CD4-positive, CD25-positive, alpha-beta regulatory T cell (primary cell): ENCODE measurements around the gene DYRK3. TPM values are rescaled to one million over a fixed set of nuclear protein-coding genes. Genes with fewer than 3 reads are reported as not detected.

ENCODE experiments used
- ATAC-seq, 2 donors: fragments of 150-1000 bp; cut with Tn5 transposase; one replicate each; pipeline ENCODE4 v1.10.0; 2021; ENCODE audit warnings: low read depth in 2 of 2, moderate number of reproducible peaks in 2 of 2, moderate library complexity in 1 of 2
- DNase-seq, 3 donors: peaks; one replicate each; pipeline versions ENCODE4 v3.0.0 to v3.0.0-alpha.2; 2012 to 2022; ENCODE audit warnings: mixed read lengths in 1 of 3
- H3K27ac ChIP-seq: one replicate; pipeline ENCODE4 v1.7.0; 2013; ENCODE audit warnings: mild to moderate bottlenecking, low read length; ENCODE audit not compliant: insufficient read depth, poor library complexity, severe bottlenecking
- H3K27me3 ChIP-seq: one replicate; pipeline ENCODE4 v1.7.0; 2013; ENCODE audit warnings: low read length; ENCODE audit not compliant: control insufficient read depth, insufficient read depth
- H3K36me3 ChIP-seq: one replicate; pipeline ENCODE4 v1.7.0; 2013; ENCODE audit warnings: mild to moderate bottlenecking, low read length, moderate library complexity; ENCODE audit not compliant: control insufficient read depth, insufficient read depth
- H3K4me1 ChIP-seq: 2 replicates; pipeline ENCODE4 v1.7.0; 2013; ENCODE audit warnings: mild to moderate bottlenecking, low read length; ENCODE audit not compliant: insufficient read depth, control insufficient read depth, poor library complexity, severe bottlenecking
- H3K4me3 ChIP-seq: one replicate; pipeline ENCODE4 v1.7.0; 2013; ENCODE audit warnings: low read depth, mild to moderate bottlenecking, low read length, moderate library complexity
- H3K9me3 ChIP-seq, 2 experiments: 1 replicate in 1 of 2; 2 replicates in 1 of 2; pipeline ENCODE4 v1.7.0; 2013; ENCODE audit warnings: low read length in 2 of 2, mild to moderate bottlenecking in 1 of 2, moderate library complexity in 1 of 2; ENCODE audit not compliant: control insufficient read depth in 2 of 2
- H3K27ac Mint-ChIP-seq, 3 donors: one replicate each; pipeline ENCODE4 v1.8.0; 2020 to 2022; ENCODE audit warnings: mild to moderate bottlenecking in 3 of 3, mixed read lengths in 3 of 3, moderate library complexity in 2 of 3
- H3K27me3 Mint-ChIP-seq: one replicate; pipeline ENCODE4 v1.8.0; 2022; ENCODE audit warnings: mild to moderate bottlenecking, mixed read lengths
- H3K36me3 Mint-ChIP-seq: one replicate; pipeline ENCODE4 v1.8.0; 2020; ENCODE audit warnings: mixed read lengths
- H3K4me1 Mint-ChIP-seq, 4 donors: one replicate each; pipeline ENCODE4 v1.8.0; 2020 to 2022; ENCODE audit warnings: mixed read lengths in 4 of 4, mild to moderate bottlenecking in 1 of 4
- H3K4me3 Mint-ChIP-seq, 4 donors: one replicate each; pipeline ENCODE4 v1.8.0; 2020 to 2022; ENCODE audit warnings: mild to moderate bottlenecking in 4 of 4, mixed read lengths in 4 of 4, moderate library complexity in 3 of 4
- H3K9me3 Mint-ChIP-seq, 7 donors: one replicate each; pipeline ENCODE4 v1.8.0; 2020 to 2022; ENCODE audit warnings: mixed read lengths in 7 of 7, mild to moderate bottlenecking in 3 of 7, moderate library complexity in 2 of 7
- polyA plus RNA-seq, 4 donors: library from polyadenylated mRNA; unstranded; fragments of 300-500 nt; fragmentation: Illumina TruSeq; gene quantifications; one replicate each; pipeline ENCODE4 v1.2.3, GENCODE V29; 2021
- total RNA-seq: library from RNA; stranded (reverse); gene quantifications from one replicate; pipeline ENCODE4 v1.2.3, GENCODE V29; 2022

DYRK3 gene
- total and polyA plus RNA-seq, 5 donors from 2014 or later, result 0.32 to 0.67 TPM; not detected in 3

GRCh38 chr1:206694171-206695124 is 59.1 kb downstream of the DYRK3 start:
- H3K9me3 Mint-ChIP-seq, result peaks cover 0 to 2% (median 0%) of the 10 kb centered on the region in 7 donors
- Histone ChIP-seq H3K9me3 (no peaks in the 10 kb centered on the region), H3K27ac (no peak overlapping the region), H3K27me3 (no peaks in the 10 kb centered on the region), H3K4me3 (no peak overlapping the region), H3K4me1 (peaks cover 12% of the 10 kb centered on the region), H3K36me3 (peaks cover 29% of the 10 kb centered on the region)
- peaks cover 44% of the 10 kb centered on the region for H3K36me3 Mint-ChIP-seq
- ATAC-seq (no peak), DNase-seq (no peak)
- no peaks in the 10 kb centered on the region for H3K27me3 Mint-ChIP-seq
- peaks cover 32 to 96% (median 70%) of the 10 kb centered on the region in 4 donors for H3K4me1 Mint-ChIP-seq
- H3K27ac Mint-ChIP-seq, result peak overlapping the region in 2 of 3 donors; percentile 15 to 49
- H3K4me3 Mint-ChIP-seq, result peak overlapping the region in 1 of 4 donors; percentile 2

DNA sequence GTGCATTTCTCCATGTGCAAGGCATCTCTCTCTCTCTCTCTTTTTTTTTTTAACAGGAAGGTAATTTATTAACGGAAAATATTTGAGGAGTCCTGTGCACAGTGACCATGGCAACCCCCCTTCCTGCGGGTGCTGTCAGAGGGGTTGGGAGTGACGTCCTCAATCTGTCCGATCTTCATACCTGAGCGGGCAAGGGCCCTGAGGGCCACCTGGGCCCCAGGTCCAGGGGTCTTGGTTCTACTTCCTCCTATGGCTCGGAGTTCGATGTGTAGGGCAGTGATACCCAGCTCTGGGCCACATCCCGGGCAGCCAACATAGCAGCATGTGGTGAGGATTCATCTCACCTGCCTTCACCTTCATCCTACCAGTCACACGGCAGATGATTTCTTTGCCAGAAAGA is 60.4 kb downstream of the DYRK3 start:
- Histone ChIP-seq H3K27ac (no peak overlapping the region), H3K27me3 (no peaks in the 10 kb centered on the region), H3K36me3 (peaks cover 29% of the 10 kb centered on the region), H3K9me3 (no peaks in the 10 kb centered on the region), H3K4me1 (peaks cover 18% of the 10 kb centered on the region), H3K4me3 (no peak overlapping the region)
- H3K4me3 Mint-ChIP-seq, result no peak overlapping the region
- H3K36me3 Mint-ChIP-seq, result peaks cover 46% of the 10 kb centered on the region
- H3K27me3 Mint-ChIP-seq, result no peaks in the 10 kb centered on the region
- DNase-seq (no peak), ATAC-seq (no peak)
- peak overlapping the region in 1 of 3 donors; percentile 6 for H3K27ac Mint-ChIP-seq
- no peaks in the 10 kb centered on the region for H3K9me3 Mint-ChIP-seq
- peaks cover 29 to 96% (median 71%) of the 10 kb centered on the region in 4 donors for H3K4me1 Mint-ChIP-seq

DNA sequence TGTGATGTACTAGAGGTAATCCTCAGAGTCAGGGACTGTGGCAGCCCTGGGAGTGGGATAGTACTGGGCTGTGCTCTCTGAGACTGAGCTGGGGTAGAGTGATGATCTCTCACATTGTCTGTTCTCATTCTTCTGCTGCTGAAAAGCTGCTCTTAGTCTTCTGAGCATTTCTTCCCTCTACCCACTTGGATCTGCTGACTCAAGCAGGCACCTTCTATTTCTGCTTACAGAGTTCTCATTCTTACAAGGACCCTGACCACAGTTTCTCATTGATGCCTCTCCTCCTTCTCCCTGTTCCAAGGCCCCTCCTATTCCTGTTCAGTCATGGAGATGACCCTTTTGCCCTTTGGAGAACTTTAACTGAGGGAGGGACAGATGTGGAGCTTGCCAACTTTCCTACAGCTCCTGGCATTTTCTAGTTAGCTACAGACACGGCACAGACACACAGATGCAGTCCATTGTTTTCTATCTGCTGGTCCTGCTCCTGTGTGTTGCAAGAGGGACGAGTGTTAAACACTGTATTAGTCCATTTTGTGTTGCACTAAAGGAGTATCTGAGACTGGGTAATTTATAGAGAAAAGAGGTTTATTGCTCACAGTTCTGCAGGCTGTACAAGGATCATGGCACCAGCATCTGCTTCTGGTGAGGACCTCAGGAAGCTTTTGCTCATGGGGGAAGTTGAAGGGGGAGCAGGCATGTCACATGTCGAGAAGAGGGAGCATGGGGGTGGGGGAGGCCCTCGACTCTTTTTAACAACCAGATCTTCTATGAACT is 61.7 kb downstream of the DYRK3 start:
- H3K4me3 ChIP-seq, result no peak overlapping the region
- H3K36me3 Mint-ChIP-seq, result peaks cover 46% of the 10 kb centered on the region
- H3K9me3 ChIP-seq, result no peaks in the 10 kb centered on the region
- DNase-seq (no peak), ATAC-seq (no peak)
- no peaks in the 10 kb centered on the region for H3K27me3 ChIP-seq
- peak overlapping the region in 2 of 3 donors; percentile 50 to 60 for H3K27ac Mint-ChIP-seq
- no peaks in the 10 kb centered on the region for H3K9me3 Mint-ChIP-seq
- H3K4me1 Mint-ChIP-seq, result peaks cover 35 to 91% (median 68%) of the 10 kb centered on the region in 4 donors
- no peak overlapping the region for H3K4me3 Mint-ChIP-seq
- peaks cover 29% of the 10 kb centered on the region for H3K36me3 ChIP-seq
- H3K27me3 Mint-ChIP-seq, result no peaks in the 10 kb centered on the region
- H3K4me1 ChIP-seq, result peaks cover 17% of the 10 kb centered on the region
- H3K27ac ChIP-seq, result no peak overlapping the region

- H3K4me3 ChIP-seq, result no peak overlapping the region
- Mint-ChIP-seq H3K27ac (peak overlapping the region in 1 of 3 donors; percentile 50), H3K9me3 (no peaks in the 10 kb centered on the region), H3K27me3 (no peaks in the 10 kb centered on the region), H3K36me3 (peaks cover 44% of the 10 kb centered on the region), H3K4me3 (no peak overlapping the region), H3K4me1 (peaks cover 40 to 91% (median 68%) of the 10 kb centered on the region in 4 donors)
- H3K36me3 ChIP-seq, result peaks cover 29% of the 10 kb centered on the region
- DNase-seq (no peak), ATAC-seq (no peak)
- H3K4me1 ChIP-seq, result peaks cover 25% of the 10 kb centered on the region
- H3K27me3 ChIP-seq, result no peaks in the 10 kb centered on the region
- H3K27ac ChIP-seq, result no peak overlapping the region
- no peaks in the 10 kb centered on the region for H3K9me3 ChIP-seq
Observed at GRCh38 chr1:206698011-206698410, 62.7 kb downstream of the DYRK3 start.

Other genes with a start within 250 kb of the DYRK3 start
- 78.3 TPM for gene IKBKE, start 165.1 kb upstream of the DYRK3 start, total RNA-seq
- gene IKBKE, start 165.1 kb upstream of the DYRK3 start, polyA plus RNA-seq, result 10 to 100 TPM; 55.3 to 87.4 (median 68.3) TPM
- 158 TPM for gene RASSF5, start 128.0 kb upstream of the DYRK3 start, total RNA-seq
- gene RASSF5, start 128.0 kb upstream of the DYRK3 start, polyA plus RNA-seq, result 100 to 1,000 TPM; 224 to 258 (median 231) TPM
- 35.7 TPM for gene EIF2D, start 23.1 kb upstream of the DYRK3 start, total RNA-seq
- 10 to 100 TPM; 21.3 to 32.6 (median 26.7) TPM for gene EIF2D, start 23.1 kb upstream of the DYRK3 start, polyA plus RNA-seq
- gene MAPKAPK2, start 49.4 kb downstream of the DYRK3 start, total RNA-seq, result 167 TPM
- gene MAPKAPK2, start 49.4 kb downstream of the DYRK3 start, polyA plus RNA-seq, result 1 to 10 TPM; 2.4 to 3.8 (median 2.9) TPM
- not detected for gene IL19, start 135.2 kb downstream of the DYRK3 start, total RNA-seq
- not detected for gene IL19, start 135.2 kb downstream of the DYRK3 start, polyA plus RNA-seq
- gene IL10, start 137.0 kb downstream of the DYRK3 start, total RNA-seq, result 7.0 TPM
- gene IL10, start 137.0 kb downstream of the DYRK3 start, polyA plus RNA-seq, result 1 to 10 TPM in 2 of 4 donors, under 1 TPM in 2; 0.60 to 4.4 (median 2.0) TPM
- gene IL20, start 230.1 kb downstream of the DYRK3 start, total RNA-seq, result not detected
- gene IL20, start 230.1 kb downstream of the DYRK3 start, polyA plus RNA-seq, result not detected